ENCODE data around the gene CCDC107. TPM values are rescaled to one million over a fixed set of nuclear protein-coding genes. Genes with fewer than 3 reads are reported as not detected.

The CCDC107 gene
- polyA plus RNA-seq, 2 of the 4 experiments (the other 2 are of a cell fraction) = 13.3 to 20.7 TPM

GRCh38 chr9:35680331-35681105 lies 22.4 kb downstream of the CCDC107 start:
- ATAC-seq (peak in 1 of 2 experiments; percentile 40; a peak in 3 of 6 replicates), DNase-seq (ENCODE audit: low read depth in 1 of 2, low spot score in 1 of 2) (no peak), FAIRE-seq (no peak)
- Histone ChIP-seq H3K4me1 (peaks cover 19% of the 10 kb centered on the region; the same call in 2 of the 3 replicates), H3K27ac (0 out of 6 replicates have a peak overlapping the region, but pooled peaks of 1 of the 2 experiments have one; percentile 11), H3K4me3 (no peak overlapping the region), H3K4me2 (no peak overlapping the region), H3K9me3 (no peaks in the 10 kb centered on the region)
- POLR2A ChIA-PET = interaction anchor here (1.0 to 2.2 kb wide), 3 partner anchors 10 to 52 kb away, joined by 4 to 9 read pairs (median 4); partner anchors contain the start of genes CREB3 and TLN1
- 77% methylated on average over 15 of the region's 15 CpGs for WGBS (ENCODE audit: missing lambda C conversion rate)
- peak; percentile 25; the same call in 1 of the 2 replicates for TF ChIP-seq POLR2AphosphoS2 (conservative IDR thresholded peaks at IDR 0.05; ENCODE audit: low read length)
- TF ChIP-seq MAZ (IDR thresholded peaks at IDR 0.05; ENCODE audit: borderline replicate concordance, low read depth, low read length) = no peak
- TF ChIP-seq JUN (IDR thresholded peaks at IDR 0.05) = 0 out of 5 replicates have a peak, but pooled peaks of 1 of the 2 experiments have one; percentile 16
- TF ChIP-seq CBX8 (IDR thresholded peaks at IDR 0.05) = no peak
- no peak for TF ChIP-seq JUNB (IDR thresholded peaks at IDR 0.05)
- TF ChIP-seq MYC (IDR thresholded peaks at IDR 0.05; ENCODE audit: borderline replicate concordance, low read length) = no peak
- TF ChIP-seq EP300 (IDR thresholded peaks at IDR 0.05) = no peak
- CTCF ChIA-PET = interaction anchor here (0.7 to 12.6 kb wide), 9 partner anchors 8 to 191 kb away, joined by 3 to 131 read pairs (median 6); partner anchors contain the start of genes ARHGEF39, CCDC107, CREB3 and RMRP

GRCh38 chr9:35681341-35682002 lies 23.4 kb downstream of the CCDC107 start:
- Histone ChIP-seq H3K4me1 (peaks cover 25% of the 10 kb centered on the region), H3K9me3 (no peaks in the 10 kb centered on the region), H3K4me3 (no peak overlapping the region), H3K4me2 (no peak overlapping the region), H3K27ac (no peak overlapping the region)
- no peak for FAIRE-seq
- POLR2A ChIA-PET = interaction anchor here (1.0 to 2.2 kb wide), 3 partner anchors 9 to 51 kb away, joined by 4 to 9 read pairs (median 4); partner anchors contain the start of genes CREB3 and TLN1
- TF ChIP-seq FOSB (CRISPR knock-in tag; IDR thresholded peaks at IDR 0.05) = no peak
- no peak for TF ChIP-seq NR3C1 (IDR thresholded peaks at IDR 0.05)
- no peak for TF ChIP-seq MAZ (IDR thresholded peaks at IDR 0.05; ENCODE audit: borderline replicate concordance, low read depth, low read length)
- TF ChIP-seq CBX8 (IDR thresholded peaks at IDR 0.05) = no peak
- TF ChIP-seq ZC3H11A (IDR thresholded peaks at IDR 0.05) = no peak
- TF ChIP-seq EHF (CRISPR knock-in tag; IDR thresholded peaks at IDR 0.05) = no peak
- no peak for TF ChIP-seq CTCF (IDR thresholded peaks at IDR 0.05)
- TF ChIP-seq HEYL (CRISPR knock-in tag; IDR thresholded peaks at IDR 0.05) = no peak
- TF ChIP-seq FOSL2 (IDR thresholded peaks at IDR 0.05) = no peak
- no peak for TF ChIP-seq FOSL2 (CRISPR knock-in tag; IDR thresholded peaks at IDR 0.05)
- no peak for TF ChIP-seq E2F6 (IDR thresholded peaks at IDR 0.05; ENCODE audit: borderline replicate concordance, low read depth)
- CTCF ChIA-PET = interaction anchor here (1.7 to 18.3 kb wide), 4 partner anchors 15 to 35 kb away, joined by 8 to 498 read pairs (median 75); partner anchors contain the start of genes ARHGEF39, CA9, CCDC107 and RMRP
- 59% methylated on average over 3 of the region's 3 CpGs for WGBS (ENCODE audit: missing lambda C conversion rate)
- no peak for DNase-seq (ENCODE audit: low read depth in 1 of 2, low spot score in 1 of 2)
- peak in 1 of 2 experiments; percentile 13; a peak in 3 of 6 replicates for ATAC-seq

- POLR2A ChIA-PET = no interaction called here
- no peak; a peak in 1 of 6 replicates for ATAC-seq
Measured at GRCh38 chr9:35682051-35682450, 24.0 kb downstream of the CCDC107 start.

More at GRCh38 chr9:35682051-35682450, 24.0 kb downstream of the CCDC107 start:
- Histone ChIP-seq H3K4me1 (peaks cover 31% of the 10 kb centered on the region), H3K27ac (no peak overlapping the region), H3K4me3 (no peak overlapping the region), H3K4me2 (no peak overlapping the region), H3K9me3 (no peaks in the 10 kb centered on the region)
- TF ChIP-seq JUN (IDR thresholded peaks at IDR 0.05) (0 out of 5 replicates have a peak, but pooled peaks of 1 of the 2 experiments have one; percentile 1), CEBPB (IDR thresholded peaks at IDR 0.05) (no peak), HOXA7 (CRISPR knock-in tag; IDR thresholded peaks at IDR 0.05) (no peak), RCOR1 (IDR thresholded peaks at IDR 0.05; ENCODE audit: low read depth, low read length) (no peak), SREBF2 (IDR thresholded peaks at IDR 0.05) (no peak), CHD4 (IDR thresholded peaks at IDR 0.05; ENCODE audit: borderline replicate concordance) (no peak), FOSB (CRISPR knock-in tag; IDR thresholded peaks at IDR 0.05) (no peak)
- DNase-seq (ENCODE audit: low read depth in 1 of 2, low spot score in 1 of 2) (no peak), FAIRE-seq (no peak)
- WGBS (ENCODE audit: missing lambda C conversion rate) = 76% methylated on average over 6 of the region's 6 CpGs
- CTCF ChIA-PET = interaction anchor here (18.3 kb wide), 1 partner anchor 16 kb away, joined by 498 read pairs; the partner anchor contains the start of genes ARHGEF39, CA9, CCDC107 and RMRP

All from A549 (cell line).